Measurements from ENCODE around the gene EPB41.
"Not testable (repeated sequence)": the region's sequence is repeated elsewhere in the genome, so short reads cannot be mapped to it uniquely, and the experiment has no call there.

EPB41 gene

DNA sequence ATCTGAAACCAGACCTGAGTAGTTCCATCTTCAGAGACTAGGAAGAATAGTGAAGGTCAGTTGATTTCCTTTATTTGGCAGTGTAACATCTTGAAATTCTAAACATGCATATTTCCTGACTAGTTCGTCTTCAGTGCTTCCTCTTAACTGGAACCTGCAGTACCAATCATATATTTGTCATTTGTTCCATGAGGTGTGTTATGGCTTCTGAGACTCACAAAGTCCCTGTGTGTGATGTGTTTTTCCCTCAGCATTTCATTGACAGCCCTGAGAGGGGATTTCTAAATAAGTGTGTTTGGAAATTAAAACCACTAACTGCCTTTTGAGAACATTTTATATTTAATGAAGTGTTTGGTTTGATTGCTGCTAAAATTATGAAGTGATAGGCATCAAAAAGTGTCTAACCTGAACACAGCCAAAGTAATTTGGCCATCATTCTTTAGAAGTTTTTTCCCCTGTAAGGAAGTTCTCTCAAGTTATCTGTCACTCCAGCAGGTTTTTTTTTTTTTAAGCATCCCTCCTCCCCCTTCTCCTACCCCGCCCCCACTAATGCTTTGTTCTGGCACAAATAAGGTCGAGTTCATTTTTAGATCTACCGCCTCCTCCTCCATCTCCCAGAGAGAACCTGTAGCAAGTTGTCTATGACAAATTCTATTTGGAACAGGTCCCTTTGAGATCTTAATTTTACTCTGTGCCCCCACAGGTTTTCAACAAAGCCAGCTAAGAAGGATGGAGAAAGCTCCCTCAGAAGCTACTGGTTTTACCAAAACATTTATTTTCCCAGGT is 148.0 kb downstream of the EPB41 start:
- DNase-seq (ENCODE audit: low read depth in 1 of 2, low spot score in 1 of 2) = no peak
- in situ Hi-C loops (cut with HindIII; ENCODE audit: low pct_unique_long_range_greater_than_20kb, low sequenced_read_pairs) = no loop called here
- no peak for TF ChIP-seq JUND (IDR thresholded peaks at IDR 0.05; ENCODE audit: low read depth)

DNA sequence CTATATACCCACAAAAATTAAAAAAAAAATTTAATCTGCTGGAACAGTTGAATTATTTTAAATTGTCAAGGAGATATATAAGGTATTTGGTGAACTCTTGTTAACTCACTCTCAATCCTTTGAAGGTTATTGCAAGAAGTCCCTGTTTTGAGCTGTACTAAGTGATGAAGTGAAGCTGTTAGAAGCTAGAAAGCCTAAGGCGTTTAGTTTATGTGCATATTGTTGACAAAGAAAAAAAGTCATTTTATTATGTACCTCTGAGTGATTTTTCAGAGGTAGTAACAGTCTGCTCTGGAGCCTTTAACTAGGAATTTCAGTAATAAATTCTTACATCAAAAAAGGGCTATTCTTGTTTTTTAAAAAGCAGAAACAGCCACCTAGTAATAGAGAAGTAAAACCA is 149.7 kb downstream of the EPB41 start:
- in situ Hi-C loops (cut with HindIII; ENCODE audit: low pct_unique_long_range_greater_than_20kb, low sequenced_read_pairs) = no loop called here
- TF ChIP-seq JUND (IDR thresholded peaks at IDR 0.05; ENCODE audit: low read depth) = no peak

DNA sequence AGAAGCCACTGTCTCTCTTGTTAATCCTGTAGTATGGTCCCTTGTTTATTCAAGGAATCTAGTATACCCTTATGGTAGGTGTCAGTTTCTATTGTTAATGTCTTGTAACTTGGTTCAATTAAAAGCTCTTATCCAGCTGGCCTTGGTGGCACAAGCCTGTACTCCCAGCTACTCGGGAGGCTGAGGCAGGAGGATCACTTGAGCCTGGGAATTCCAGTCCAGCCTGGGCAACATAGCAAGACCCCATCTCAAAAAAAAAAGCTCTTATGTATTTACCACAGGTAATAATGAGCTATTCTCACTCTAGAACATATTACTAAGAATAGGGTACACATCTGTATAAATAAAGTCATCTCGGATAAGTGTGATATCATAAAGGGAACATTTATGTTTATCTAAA is 162.8 kb downstream of the EPB41 start:
- in situ Hi-C loops (cut with HindIII; ENCODE audit: low pct_unique_long_range_greater_than_20kb, low sequenced_read_pairs) = no loop called here
- TF ChIP-seq JUND (IDR thresholded peaks at IDR 0.05; ENCODE audit: low read depth) = no peak
- no peak for DNase-seq (ENCODE audit: low read depth in 1 of 2, low spot score in 1 of 2)

More for the DNA sequence above, 149.7 kb downstream of the EPB41 start:
- no peak for DNase-seq (ENCODE audit: low read depth in 1 of 2, low spot score in 1 of 2)

DNA sequence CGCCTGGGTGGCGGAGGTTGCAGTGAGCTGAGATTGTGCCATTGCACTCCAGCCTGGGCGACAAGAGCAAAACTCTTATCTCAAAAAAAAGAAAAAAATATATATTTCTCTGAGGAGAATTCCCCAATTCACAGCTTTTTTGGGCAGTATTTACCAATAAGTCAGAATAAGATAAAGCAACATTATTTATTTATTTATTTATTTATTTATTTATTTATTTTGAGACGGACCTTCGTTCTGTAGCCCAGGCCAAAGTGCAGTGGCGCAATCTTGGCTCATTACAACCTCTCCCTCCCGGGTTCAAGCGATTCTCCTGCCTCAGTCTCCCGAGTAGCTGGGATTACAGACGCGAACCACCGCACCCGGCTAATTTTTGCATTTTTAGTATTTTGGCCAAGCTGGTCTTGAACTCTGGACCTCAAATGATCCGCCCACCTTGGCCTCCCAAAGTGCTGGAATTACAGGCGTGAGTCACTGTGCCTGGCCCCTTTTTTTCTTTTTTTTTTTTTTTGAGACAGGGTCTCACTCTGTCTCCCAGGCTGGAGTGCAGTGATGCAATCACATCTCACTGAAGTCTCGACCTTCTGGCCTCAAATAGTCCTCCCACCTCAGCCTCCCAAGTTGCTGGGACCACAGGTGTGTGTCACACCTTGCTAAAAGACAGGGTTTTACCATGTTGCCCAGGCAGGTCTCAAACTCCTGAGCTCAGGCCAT is 165.7 kb downstream of the EPB41 start:
- in situ Hi-C loops (cut with HindIII; ENCODE audit: low pct_unique_long_range_greater_than_20kb, low sequenced_read_pairs); DNase-seq (ENCODE audit: low read depth in 1 of 2, low spot score in 1 of 2): not testable (repeated sequence)

DNA sequence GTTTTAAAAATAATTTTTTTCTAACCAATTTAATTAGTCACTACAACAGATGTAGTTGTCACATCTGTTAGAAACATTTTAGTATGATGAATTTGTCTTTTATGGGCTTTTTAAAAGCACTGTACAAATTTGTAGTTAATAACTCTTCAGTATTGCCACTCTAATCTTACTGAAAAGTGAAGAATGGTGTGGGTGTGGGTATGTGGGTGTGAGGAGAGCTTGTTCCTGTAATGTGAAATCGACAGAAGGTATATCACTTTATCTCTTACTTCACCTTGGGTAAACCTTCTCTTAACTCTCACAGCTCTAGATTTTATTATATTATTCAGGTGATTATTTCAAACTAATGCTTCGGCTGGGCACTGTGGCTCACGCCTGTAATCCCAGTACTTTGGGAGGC is 166.8 kb downstream of the EPB41 start:
- TF ChIP-seq JUND (IDR thresholded peaks at IDR 0.05; ENCODE audit: low read depth) = no peak
- no peak for DNase-seq (ENCODE audit: low read depth in 1 of 2, low spot score in 1 of 2)
- in situ Hi-C loops (cut with HindIII; ENCODE audit: low pct_unique_long_range_greater_than_20kb, low sequenced_read_pairs) = no loop called here

DNA sequence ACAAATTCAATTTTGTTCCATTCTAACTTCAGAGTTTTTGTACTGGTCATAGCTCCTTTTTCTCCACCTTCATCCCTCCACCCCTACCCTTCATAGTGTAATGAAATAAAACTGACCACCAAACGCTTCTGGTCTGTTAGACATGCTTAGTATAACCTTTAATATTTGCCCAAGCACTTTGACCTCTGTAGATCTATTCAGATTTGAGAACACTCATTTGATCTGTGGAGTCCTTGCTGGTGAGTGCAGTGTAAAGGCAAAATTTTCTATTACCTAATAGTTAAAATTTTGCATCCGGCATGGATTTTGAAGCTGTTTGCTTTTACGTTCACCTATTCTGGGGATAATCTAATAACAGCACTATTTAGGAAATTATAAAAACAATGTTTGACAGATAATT is 168.2 kb downstream of the EPB41 start:
- in situ Hi-C loops (cut with HindIII; ENCODE audit: low pct_unique_long_range_greater_than_20kb, low sequenced_read_pairs) = no loop called here
- TF ChIP-seq JUND (IDR thresholded peaks at IDR 0.05; ENCODE audit: low read depth) = no peak
- no peak for DNase-seq (ENCODE audit: low read depth in 1 of 2, low spot score in 1 of 2)

DNA sequence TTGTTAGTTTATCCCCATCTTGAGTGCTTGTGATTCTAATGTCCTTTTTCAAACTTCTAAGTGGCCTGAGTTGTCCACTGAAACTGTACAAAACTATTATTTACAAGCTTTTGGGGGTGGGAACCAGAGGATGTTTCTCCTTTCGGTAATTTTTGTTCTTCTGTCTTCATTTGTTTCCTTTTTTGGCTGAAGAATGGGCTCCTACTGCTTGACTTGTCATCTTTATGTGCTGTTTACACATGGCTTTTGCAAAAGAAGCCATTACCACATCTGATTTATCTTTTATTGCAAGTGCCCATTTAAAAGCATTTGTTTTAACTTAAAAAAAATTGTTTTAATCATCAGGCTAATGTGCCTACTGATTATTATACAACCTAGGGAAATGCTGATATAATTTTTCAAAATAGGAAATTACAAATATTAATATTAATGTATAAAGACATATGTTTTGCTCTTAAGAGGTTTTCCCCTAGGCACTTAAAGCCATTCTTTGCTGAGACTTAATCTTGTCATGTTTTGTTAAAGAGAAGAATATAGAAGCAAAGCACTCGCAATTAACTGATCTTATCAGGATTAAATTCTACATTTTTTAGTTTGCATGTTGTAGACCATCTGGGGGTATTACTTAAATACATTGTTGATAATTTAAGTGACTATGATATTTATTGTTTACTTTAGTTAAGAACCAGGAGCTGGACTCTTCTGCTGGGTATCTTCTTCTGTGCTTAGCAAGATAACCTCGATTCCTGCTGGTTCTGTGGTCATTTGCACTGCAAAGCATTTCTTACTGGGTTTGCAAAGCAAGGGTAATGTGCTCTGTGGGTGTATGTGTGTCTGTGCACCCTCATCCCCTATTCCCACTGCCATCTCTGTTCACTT is 169.2 kb downstream of the EPB41 start:
- no peak for TF ChIP-seq JUND (IDR thresholded peaks at IDR 0.05; ENCODE audit: low read depth)
- no peak for DNase-seq (ENCODE audit: low read depth in 1 of 2, low spot score in 1 of 2)
- in situ Hi-C loops (cut with HindIII; ENCODE audit: low pct_unique_long_range_greater_than_20kb, low sequenced_read_pairs) = no loop called here

DNA sequence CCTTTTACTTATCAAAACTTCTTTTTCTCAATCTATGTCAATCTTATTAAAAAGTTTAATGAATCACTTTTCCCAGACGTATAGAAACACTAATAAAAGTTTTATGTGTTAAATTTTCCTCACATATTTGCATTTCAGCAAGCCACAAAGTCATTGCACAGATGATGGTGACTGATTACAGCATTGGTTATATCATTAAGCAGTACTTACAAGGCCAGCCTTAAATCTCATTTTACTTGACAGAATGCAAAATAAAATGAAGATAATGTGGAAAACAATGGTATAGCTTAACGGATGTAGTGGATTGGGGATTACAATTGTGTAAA is 169.8 kb downstream of the EPB41 start:
- DNase-seq (ENCODE audit: low read depth in 1 of 2, low spot score in 1 of 2) = no peak
- in situ Hi-C loops (cut with HindIII; ENCODE audit: low pct_unique_long_range_greater_than_20kb, low sequenced_read_pairs) = no loop called here
- no peak for TF ChIP-seq JUND (IDR thresholded peaks at IDR 0.05; ENCODE audit: low read depth)

DNA sequence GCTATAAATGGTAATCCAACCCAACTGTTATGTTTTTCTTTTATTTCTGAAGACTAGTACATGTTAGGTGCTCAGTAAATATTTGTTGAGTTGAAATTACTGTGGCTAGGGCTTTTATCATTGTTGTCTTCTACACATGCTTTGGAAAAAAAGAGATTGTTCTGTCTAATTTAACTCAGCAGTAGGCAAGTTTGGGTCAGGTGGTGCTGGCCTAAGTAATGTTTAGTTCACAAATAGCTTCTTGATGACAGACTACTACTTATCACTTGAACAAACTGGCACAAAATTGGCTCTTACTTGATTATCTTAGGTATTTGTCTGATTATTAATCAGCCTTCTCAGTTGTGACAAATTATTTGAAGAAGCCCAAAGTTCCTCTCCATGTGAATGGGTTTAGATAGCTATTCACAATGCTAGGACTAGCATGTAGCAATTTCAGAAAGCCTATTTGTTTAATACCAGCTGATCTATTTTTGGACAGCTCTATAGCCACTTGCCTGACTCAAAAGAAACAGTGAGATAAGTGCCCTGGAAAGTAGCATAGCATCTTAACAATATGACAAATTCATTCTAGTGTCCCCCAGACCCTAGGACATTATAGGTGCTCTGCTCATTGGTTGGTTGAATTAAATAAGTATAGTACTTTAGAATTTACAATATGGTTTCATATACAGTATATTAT is 176.7 kb downstream of the EPB41 start:
- in situ Hi-C loops (cut with HindIII; ENCODE audit: low pct_unique_long_range_greater_than_20kb, low sequenced_read_pairs) = no loop called here
- no peak for DNase-seq (ENCODE audit: low read depth in 1 of 2, low spot score in 1 of 2)
- no peak for TF ChIP-seq JUND (IDR thresholded peaks at IDR 0.05; ENCODE audit: low read depth)

DNA sequence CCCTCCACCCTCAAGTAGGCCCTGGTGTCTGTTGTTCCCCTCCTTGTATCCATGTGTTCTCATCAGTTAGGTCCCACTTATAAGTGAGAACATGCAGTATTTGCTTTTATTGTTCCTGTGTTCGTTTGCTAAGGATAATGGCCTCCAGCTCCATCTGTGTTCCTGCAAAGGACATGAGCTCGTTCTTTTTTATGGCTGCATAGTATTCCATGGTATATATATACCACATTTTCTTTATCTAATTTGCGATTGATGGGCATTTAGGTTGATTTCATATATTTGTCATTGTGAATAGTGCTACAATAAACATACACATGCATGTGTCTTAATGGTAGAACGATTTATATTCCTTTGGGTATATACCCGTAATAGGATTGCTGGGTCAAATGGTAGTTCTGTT is 178.3 kb downstream of the EPB41 start:
- DNase-seq (ENCODE audit: low read depth in 1 of 2, low spot score in 1 of 2); in situ Hi-C loops (cut with HindIII; ENCODE audit: low pct_unique_long_range_greater_than_20kb, low sequenced_read_pairs): not testable (repeated sequence)

DNA sequence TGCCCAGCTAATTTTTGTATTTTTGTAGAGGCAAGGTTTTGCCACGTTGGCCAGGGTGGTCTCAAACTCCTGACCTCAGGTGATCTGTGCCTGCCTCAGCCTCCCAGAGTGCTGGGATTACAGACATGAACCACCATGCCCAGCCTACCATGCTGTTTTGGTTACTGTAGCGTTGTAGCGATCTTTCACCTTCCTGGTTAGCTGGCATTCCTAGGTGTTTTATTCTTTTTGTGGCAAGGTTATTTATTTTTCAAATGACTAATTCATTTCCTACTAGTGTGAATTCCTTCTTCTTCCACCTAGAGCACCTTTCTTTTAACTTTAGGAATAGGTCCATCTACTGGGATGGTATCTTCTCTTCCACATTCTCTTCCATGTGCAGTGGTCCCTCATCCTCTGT is 180.1 kb downstream of the EPB41 start:
- no peak for DNase-seq (ENCODE audit: low read depth in 1 of 2, low spot score in 1 of 2)
- in situ Hi-C loops (cut with HindIII; ENCODE audit: low pct_unique_long_range_greater_than_20kb, low sequenced_read_pairs) = no loop called here

DNA sequence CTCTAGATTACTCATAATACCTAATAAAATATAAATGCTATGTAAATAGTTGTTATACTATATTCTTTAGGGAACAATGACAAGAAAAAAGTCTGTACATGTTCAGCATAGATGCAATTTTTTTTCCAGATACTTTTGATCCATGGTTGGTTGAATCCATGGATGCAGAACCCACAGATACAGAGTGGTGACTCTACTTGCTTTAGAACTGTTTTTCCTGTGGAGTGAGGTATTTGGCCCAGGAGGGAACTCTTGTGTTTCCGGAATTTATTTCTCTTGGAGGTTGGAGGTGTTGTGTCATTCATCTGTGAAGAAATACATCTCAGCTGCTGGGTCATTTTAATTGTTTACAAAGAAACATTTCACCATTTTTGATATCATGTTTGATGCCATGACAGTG is 180.6 kb downstream of the EPB41 start:
- no peak for TF ChIP-seq JUND (IDR thresholded peaks at IDR 0.05; ENCODE audit: low read depth)
- no peak for DNase-seq (ENCODE audit: low read depth in 1 of 2, low spot score in 1 of 2)
- in situ Hi-C loops (cut with HindIII; ENCODE audit: low pct_unique_long_range_greater_than_20kb, low sequenced_read_pairs) = no loop called here

More for the DNA sequence above, 180.1 kb downstream of the EPB41 start:
- TF ChIP-seq JUND (IDR thresholded peaks at IDR 0.05; ENCODE audit: low read depth) = no peak
